WERI-Rb-1 (cell line): ENCODE measurements around the gene SPSB4.

Experiments used
- DNase-seq: peaks from one replicate; pipeline ENCODE4 v3.0.0-alpha.2; 2020
- H3K27ac ChIP-seq: fragments of 250-450 bp; sonication (Bioruptor Pico); 2 replicates; pipeline ENCODE4 v1.5.1; 2020; ENCODE audit warnings: mild to moderate bottlenecking, moderate library complexity
- H3K27me3 ChIP-seq: fragments of 250-450 bp; sonication (Bioruptor Pico); 2 replicates; pipeline ENCODE4 v1.5.1; 2021; ENCODE audit warnings: mild to moderate bottlenecking, low read depth, moderate library complexity; ENCODE audit not compliant: insufficient read depth, severe bottlenecking
- H3K36me3 ChIP-seq: fragments of 250-450 bp; sonication (Bioruptor Pico); 2 replicates; pipeline ENCODE4 v1.5.1; 2020; ENCODE audit warnings: mild to moderate bottlenecking, moderate library complexity
- H3K4me3 ChIP-seq: 2 replicates; pipeline ENCODE4 v1.5.1; 2011; ENCODE audit warnings: low read depth, mild to moderate bottlenecking, control low read depth, low read length
- H3K9me3 ChIP-seq: fragments of 250-450 bp; sonication (Bioruptor Pico); 2 replicates; pipeline ENCODE4 v1.5.1; 2021; ENCODE audit warnings: mild to moderate bottlenecking, moderate library complexity; ENCODE audit not compliant: severe bottlenecking
- TF ChIP-seq, protein P1 (sequence below): IDR thresholded peaks from 2 replicates; pipeline ENCODE4 v1.5.1; 2011; ENCODE audit warnings: low read depth, mild to moderate bottlenecking, control low read depth, inconsistent platforms, low read length

Gene SPSB4

DNA sequence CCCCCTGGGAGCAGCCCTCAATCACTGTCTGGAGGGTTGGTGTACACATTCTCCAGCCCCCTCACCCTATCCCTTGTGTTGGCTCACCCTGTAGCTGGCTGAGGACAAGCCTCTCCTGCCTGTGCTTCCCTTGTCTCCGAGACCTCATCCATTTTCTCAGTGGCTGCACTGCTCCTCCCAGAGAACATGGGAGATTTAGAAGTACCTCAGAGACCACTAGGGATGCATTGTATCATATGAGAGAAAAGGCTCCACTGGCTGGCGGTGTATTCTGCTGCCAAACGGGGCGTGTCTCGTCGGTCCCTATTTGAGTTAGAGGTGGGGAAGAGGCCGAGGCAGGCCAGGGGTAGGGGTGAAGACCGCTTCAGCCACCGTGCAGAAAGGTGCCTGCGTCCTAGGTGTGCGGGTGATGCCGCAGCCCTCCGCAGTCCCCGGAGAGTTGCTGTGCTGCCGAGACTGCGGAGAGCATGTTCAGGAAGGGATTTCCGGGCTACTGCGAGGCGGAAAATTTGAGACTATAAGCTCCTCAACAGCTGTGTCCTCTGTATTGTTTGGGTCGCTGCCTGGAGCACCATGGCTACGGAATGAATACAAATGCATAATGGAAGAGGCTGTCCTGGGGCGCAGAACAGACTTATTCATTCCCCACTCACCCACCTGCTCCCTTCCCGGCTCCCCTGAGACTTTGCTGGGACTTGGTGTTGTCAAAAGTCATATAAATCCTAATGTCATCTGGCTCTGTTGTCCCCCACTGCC is 43.8 kb downstream of the SPSB4 start:
- H3K27ac ChIP-seq = no peak overlapping the region
- no peaks in the 10 kb centered on the region for H3K27me3 ChIP-seq
- TF ChIP-seq, protein P1, sequence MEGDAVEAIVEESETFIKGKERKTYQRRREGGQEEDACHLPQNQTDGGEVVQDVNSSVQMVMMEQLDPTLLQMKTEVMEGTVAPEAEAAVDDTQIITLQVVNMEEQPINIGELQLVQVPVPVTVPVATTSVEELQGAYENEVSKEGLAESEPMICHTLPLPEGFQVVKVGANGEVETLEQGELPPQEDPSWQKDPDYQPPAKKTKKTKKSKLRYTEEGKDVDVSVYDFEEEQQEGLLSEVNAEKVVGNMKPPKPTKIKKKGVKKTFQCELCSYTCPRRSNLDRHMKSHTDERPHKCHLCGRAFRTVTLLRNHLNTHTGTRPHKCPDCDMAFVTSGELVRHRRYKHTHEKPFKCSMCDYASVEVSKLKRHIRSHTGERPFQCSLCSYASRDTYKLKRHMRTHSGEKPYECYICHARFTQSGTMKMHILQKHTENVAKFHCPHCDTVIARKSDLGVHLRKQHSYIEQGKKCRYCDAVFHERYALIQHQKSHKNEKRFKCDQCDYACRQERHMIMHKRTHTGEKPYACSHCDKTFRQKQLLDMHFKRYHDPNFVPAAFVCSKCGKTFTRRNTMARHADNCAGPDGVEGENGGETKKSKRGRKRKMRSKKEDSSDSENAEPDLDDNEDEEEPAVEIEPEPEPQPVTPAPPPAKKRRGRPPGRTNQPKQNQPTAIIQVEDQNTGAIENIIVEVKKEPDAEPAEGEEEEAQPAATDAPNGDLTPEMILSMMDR = no peak
- H3K9me3 ChIP-seq = no peaks in the 10 kb centered on the region
- H3K4me3 ChIP-seq = no peak overlapping the region
- H3K36me3 ChIP-seq = peaks cover 3% of the 10 kb centered on the region
- no peak for DNase-seq

DNA sequence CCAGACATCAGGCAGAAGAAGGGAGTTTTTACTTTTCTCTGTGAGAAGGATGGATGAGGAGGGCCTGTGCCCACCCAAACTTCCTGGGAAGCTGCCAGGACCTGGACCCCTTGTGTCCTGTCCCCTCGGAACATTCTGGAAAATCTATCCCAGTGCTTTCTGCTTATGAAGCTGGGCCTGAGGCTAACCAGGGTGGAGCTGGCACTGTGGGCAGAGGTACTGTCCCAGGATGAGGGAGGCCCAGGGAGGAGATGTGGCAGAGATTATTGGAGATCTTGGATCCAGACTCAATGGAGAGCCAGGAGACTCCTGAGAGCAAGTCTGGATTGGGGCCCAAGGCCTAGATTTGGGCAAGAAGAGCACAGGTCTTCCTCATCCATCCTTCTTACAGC is 44.4 kb downstream of the SPSB4 start:
- no peak overlapping the region for H3K27ac ChIP-seq
- H3K27me3 ChIP-seq = no peaks in the 10 kb centered on the region
- TF ChIP-seq, protein P1 = no peak
- no peaks in the 10 kb centered on the region for H3K9me3 ChIP-seq
- no peak for DNase-seq
- peaks cover 3% of the 10 kb centered on the region for H3K36me3 ChIP-seq
- H3K4me3 ChIP-seq = no peak overlapping the region

DNA sequence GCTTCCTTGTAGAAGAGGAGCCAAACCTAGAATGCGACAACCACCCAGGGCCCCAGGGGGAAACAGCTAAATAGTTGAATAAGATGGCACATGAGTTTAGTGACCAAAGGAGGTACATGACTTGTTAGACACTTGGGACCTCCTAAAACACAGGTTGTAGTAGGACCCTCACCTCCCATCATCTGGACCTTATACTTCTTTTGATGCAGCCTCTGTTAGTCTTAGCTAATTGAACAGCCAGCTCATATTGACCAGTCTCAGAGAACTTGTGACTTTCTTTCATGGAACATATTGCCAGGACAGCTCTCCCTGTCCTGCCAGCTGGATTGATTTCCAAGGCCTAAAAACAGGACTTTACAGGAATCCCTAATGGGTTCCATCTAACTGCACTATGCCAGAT is 45.0 kb downstream of the SPSB4 start:
- Histone ChIP-seq H3K4me3 (no peak overlapping the region), H3K27me3 (no peaks in the 10 kb centered on the region), H3K27ac (no peak overlapping the region), H3K9me3 (no peaks in the 10 kb centered on the region), H3K36me3 (peaks cover 3% of the 10 kb centered on the region; the same call in 1 of the 2 replicates)
- no peak for DNase-seq
- TF ChIP-seq, protein P1 = no peak

DNA sequence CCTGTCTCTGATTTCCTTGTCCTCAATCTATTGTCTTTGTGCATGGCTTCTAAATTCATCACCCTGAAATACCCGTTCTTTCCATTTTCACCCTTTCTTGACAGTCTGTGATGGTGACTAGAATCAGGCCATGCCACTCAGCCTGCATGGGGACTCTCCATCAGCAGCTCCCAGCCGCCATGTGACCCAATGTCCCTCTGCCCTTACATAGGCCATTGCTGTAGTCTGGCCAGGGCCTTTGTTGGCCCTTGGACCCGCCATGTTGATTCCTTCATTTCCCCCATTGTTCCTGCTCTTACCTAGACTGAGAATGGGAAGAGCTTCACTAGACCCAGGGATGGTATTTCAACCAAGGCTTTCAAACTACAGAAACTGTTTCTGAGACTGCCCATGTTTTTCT is 45.8 kb downstream of the SPSB4 start:
- Histone ChIP-seq H3K27me3 (no peaks in the 10 kb centered on the region), H3K9me3 (no peaks in the 10 kb centered on the region), H3K27ac (no peak overlapping the region), H3K36me3 (peaks cover 3% of the 10 kb centered on the region; the same call in 1 of the 2 replicates), H3K4me3 (no peak overlapping the region)
- DNase-seq = no peak
- TF ChIP-seq, protein P1 = no peak

DNA sequence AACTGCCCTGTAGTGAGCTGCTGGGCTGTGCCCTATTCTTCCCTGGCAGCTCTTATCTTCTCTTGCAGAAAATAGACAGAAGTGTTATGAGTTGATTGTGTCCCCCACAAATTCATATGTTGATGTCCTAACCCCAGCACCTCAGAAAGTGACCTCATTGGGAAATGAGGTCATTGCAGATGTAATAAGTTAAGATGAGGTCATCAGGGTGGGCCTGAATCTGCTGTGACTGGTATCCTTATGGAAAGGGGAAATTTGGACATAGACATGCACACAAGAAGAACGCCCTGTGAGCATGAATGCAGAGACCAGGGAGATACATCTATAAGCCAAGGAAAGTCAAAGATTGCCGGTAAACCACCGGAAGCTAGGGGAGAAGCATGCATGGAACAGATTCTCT is 49.0 kb downstream of the SPSB4 start:
- Histone ChIP-seq H3K4me3 (no peak overlapping the region), H3K9me3 (no peaks in the 10 kb centered on the region), H3K36me3 (peaks cover 3% of the 10 kb centered on the region; the same call in 1 of the 2 replicates), H3K27ac (no peak overlapping the region), H3K27me3 (no peaks in the 10 kb centered on the region)
- TF ChIP-seq, protein P1 = no peak
- DNase-seq = no peak
